Cardiac atrium fibroblast (primary cell): Measurements from ENCODE around the gene IQGAP1. TPM values are rescaled to one million over a fixed set of nuclear protein-coding genes. Genes with fewer than 3 reads are reported as not detected.

Source experiments
- total RNA-seq: library from RNA; depleted of rRNA; stranded (reverse); fragments of >200 nt; gene quantifications from 2 replicates; pipeline ENCODE4 v1.2.3, GENCODE V29; 2015

The IQGAP1 gene, protein sequence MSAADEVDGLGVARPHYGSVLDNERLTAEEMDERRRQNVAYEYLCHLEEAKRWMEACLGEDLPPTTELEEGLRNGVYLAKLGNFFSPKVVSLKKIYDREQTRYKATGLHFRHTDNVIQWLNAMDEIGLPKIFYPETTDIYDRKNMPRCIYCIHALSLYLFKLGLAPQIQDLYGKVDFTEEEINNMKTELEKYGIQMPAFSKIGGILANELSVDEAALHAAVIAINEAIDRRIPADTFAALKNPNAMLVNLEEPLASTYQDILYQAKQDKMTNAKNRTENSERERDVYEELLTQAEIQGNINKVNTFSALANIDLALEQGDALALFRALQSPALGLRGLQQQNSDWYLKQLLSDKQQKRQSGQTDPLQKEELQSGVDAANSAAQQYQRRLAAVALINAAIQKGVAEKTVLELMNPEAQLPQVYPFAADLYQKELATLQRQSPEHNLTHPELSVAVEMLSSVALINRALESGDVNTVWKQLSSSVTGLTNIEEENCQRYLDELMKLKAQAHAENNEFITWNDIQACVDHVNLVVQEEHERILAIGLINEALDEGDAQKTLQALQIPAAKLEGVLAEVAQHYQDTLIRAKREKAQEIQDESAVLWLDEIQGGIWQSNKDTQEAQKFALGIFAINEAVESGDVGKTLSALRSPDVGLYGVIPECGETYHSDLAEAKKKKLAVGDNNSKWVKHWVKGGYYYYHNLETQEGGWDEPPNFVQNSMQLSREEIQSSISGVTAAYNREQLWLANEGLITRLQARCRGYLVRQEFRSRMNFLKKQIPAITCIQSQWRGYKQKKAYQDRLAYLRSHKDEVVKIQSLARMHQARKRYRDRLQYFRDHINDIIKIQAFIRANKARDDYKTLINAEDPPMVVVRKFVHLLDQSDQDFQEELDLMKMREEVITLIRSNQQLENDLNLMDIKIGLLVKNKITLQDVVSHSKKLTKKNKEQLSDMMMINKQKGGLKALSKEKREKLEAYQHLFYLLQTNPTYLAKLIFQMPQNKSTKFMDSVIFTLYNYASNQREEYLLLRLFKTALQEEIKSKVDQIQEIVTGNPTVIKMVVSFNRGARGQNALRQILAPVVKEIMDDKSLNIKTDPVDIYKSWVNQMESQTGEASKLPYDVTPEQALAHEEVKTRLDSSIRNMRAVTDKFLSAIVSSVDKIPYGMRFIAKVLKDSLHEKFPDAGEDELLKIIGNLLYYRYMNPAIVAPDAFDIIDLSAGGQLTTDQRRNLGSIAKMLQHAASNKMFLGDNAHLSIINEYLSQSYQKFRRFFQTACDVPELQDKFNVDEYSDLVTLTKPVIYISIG (N-terminal part only)
- total RNA-seq = 104 and 122 TPM in 2 replicates

DNA sequence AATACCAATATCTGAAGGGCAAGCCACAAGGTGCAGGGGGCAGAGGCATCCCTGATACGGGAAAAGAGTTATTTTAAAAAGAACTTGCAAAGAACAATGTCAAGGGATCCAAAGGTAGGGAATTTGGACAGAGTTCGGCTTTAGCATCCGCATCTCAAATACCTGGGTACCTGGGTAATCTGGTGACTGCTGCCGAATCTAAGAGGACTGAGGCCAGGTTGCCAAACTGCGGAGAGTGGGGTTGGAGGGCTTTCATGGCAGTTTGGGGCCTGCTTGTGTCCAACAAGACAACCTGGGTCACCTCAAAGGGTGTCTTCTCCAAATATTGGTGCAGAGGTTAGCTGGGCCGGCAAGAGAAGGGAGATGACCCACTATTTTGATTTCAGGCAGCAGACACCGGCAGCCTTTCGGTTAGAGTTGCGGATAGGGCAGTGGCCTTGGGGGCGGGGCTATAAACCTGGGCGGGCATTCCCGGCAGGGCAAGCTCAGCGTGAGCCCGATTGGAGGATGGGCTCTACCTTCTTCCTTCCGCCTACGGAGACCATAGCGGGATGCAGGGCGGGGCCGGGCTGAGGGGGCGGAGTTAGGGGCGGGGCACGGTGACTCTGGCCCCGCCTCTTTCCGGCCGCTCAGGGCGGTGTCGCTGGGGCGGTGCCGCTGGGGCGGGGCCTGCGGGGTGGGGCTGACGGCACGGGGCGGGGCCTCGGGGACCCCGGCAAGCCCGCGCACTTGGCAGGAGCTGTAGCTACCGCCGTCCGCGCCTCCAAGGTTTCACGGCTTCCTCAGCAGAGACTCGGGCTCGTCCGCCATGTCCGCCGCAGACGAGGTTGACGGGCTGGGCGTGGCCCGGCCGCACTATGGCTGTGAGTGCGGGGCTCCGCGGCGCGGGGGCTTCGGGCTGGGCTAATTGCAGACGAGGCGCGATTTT, at the start of gene IQGAP1:
IQGAP1 (plus strand) TSS at position 709 of the 928 bp plus-strand sequence; CDS start at position 809, 100 bp downstream.

DNA sequence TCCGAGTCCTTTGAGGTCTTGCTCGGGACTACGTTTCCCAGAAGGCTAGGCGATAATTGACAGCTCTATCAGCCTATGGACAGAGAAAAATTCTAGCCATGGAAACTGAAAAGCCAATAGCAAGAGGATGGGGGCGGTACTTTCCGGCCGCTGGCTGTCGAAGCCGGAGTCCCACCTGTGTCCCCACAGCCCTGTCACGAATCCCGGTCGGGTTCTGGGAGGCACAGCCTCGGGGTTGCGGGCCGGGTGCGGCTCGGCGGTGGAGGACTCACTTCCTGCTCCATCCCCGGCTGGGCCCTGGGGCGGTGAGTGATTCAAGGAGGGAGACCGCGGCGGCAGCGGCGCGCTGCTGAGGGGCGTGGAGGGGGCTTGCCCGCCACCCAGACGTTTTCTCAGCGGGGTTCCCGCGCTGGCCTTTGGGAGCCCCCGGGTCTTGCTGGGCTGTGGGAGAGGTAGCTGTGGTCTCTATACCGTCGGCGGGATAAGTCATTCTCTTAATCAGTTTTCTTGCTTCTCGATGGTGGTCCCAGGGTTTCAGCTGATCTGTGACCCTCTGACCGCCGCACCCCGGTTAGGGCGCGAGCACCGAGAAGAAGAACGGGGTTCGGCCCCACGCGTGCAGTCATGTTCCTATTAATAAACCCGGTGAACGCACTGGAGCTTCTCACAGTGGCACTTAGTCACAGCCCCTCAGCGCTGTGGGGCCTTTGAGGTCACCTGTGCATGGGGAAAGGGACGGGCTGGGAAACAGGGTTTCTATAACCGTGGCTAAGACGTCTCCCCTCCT, 35.7 kb upstream of the IQGAP1 start, which contains the start of gene ZNF774:
ZNF774 (plus strand) TSS at position 178 of the 787 bp plus-strand sequence. CDS start 2,377 bp downstream, outside the sequence.

DNA sequence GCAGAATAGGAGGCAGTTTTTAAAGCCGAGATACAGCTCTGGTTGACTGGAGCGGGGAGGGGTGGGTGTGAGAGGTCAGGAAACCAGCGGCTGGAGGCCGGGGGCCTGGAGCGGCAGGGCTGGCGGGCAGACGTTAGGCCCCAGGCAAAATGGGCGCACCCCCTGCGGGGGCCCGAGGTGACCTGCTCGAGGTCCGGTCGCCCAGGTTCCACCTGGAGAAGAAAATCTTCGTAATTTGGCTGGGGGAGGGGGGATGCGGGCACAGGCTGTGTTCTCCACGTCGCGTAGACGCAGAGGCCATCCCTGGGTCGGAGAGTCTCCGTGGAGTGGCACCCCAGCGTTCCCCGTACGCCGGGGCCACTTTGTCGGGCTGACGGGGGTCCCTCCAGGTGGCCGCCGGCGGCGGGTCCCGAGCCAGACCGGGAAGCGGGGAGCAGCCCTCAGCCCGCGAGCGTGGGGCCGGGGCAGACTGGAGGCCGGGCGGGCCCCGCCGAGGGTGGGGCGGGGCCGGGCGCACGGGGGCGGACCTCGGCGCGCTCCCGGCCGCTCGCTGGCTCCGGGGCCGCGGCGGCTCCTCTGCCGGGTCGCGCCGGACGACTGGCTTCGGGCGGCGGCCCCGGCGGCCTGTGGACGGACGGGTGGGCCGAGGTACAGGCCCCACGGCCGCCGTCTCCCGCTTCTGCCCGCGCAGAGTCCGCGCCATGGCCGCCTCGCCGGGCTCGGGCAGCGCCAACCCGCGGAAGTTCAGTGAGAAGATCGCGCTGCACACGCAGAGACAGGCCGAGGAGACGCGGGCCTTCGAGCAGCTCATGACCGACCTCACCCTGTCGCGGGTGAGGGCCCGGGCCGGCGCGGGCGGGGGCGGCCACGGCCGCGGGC, 141.6 kb downstream of the IQGAP1 start, which contains the start of gene CRTC3:
CRTC3 (plus strand) TSS at position 553 of the 879 bp plus-strand sequence; CDS start at position 702, 149 bp downstream.

Other genes with a start within 250 kb of the IQGAP1 start
- gene SEMA4B, start 186.9 kb upstream of the IQGAP1 start, total RNA-seq = 17.7 and 23.7 TPM in 2 replicates
- gene CIB1, start 154.3 kb upstream of the IQGAP1 start, total RNA-seq = 34.3 and 43.1 TPM in 2 replicates
- gene GDPGP1, start 154.0 kb upstream of the IQGAP1 start, total RNA-seq = 7.8 and 7.9 TPM in 2 replicates
- gene TTLL13, start 138.7 kb upstream of the IQGAP1 start, total RNA-seq = not detected in 2 replicates
- gene NGRN, start 122.6 kb upstream of the IQGAP1 start, total RNA-seq = 59.9 and 75.8 TPM in 2 replicates
- gene ZNF774, start 36.0 kb upstream of the IQGAP1 start, total RNA-seq = 0.32 TPM in 1 of 2 replicates, not detected in the other
- gene CRTC3, start 141.7 kb downstream of the IQGAP1 start, total RNA-seq = 19.1 and 20.6 TPM in 2 replicates